ENCODE results near the gene ARL2BP.

Gene ARL2BP

DNA sequence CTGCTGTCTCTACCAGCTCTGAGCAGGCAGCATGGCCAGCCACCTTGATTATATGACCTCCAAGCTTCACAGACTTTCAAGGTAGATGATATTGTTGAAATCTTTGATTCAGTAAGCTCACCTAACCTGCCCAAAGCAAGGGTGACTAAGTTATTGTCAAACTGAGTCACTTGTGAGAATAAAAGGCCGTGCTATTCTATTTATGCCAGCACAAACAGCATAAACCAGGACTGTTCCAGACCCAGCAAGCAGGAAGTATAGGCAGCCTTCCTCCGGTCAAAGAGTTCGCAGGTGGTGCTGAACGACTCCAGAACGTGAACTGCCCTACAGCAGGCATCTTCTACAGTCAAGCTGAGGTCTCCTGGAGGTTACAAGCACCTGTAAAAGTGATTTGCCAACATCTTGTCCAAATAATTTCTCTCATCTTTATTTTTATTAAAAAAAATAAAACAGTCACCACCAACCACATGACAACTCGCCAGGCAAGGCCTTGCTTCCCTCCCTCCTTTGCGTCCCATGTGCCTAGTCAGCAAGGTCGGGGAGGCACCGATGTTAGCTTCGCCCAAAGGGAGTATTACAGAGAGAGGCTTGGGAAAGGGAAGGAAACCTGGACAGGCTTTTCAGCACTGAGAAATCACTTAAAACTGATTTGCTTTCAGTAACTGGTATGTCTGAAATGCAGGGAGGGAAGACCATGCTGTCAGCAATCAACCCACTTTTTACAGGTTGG, 10.8 kb downstream of the ARL2BP start:
- DNase-seq (ENCODE audit: low spot score): peak; percentile 47
- ChIA-PET POLR2A (ENCODE audit: low non-redundant PET) (interaction anchor here (0.5 to 0.8 kb wide), 2 partner anchors 27 to 34 kb away, joined by 3 read pairs; no protein-coding TSS in a partner anchor), CTCF (interaction anchor here (0.6 kb wide), 1 partner anchor 1264 kb away, joined by 3 read pairs; no protein-coding TSS in a partner anchor)
- H3K27ac ChIP-seq: peak overlapping the region; percentile 98
- TF ChIP-seq, protein P1, sequence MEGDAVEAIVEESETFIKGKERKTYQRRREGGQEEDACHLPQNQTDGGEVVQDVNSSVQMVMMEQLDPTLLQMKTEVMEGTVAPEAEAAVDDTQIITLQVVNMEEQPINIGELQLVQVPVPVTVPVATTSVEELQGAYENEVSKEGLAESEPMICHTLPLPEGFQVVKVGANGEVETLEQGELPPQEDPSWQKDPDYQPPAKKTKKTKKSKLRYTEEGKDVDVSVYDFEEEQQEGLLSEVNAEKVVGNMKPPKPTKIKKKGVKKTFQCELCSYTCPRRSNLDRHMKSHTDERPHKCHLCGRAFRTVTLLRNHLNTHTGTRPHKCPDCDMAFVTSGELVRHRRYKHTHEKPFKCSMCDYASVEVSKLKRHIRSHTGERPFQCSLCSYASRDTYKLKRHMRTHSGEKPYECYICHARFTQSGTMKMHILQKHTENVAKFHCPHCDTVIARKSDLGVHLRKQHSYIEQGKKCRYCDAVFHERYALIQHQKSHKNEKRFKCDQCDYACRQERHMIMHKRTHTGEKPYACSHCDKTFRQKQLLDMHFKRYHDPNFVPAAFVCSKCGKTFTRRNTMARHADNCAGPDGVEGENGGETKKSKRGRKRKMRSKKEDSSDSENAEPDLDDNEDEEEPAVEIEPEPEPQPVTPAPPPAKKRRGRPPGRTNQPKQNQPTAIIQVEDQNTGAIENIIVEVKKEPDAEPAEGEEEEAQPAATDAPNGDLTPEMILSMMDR (conservative IDR thresholded peaks at IDR 0.05; ENCODE audit: low read depth): no peak

DNA sequence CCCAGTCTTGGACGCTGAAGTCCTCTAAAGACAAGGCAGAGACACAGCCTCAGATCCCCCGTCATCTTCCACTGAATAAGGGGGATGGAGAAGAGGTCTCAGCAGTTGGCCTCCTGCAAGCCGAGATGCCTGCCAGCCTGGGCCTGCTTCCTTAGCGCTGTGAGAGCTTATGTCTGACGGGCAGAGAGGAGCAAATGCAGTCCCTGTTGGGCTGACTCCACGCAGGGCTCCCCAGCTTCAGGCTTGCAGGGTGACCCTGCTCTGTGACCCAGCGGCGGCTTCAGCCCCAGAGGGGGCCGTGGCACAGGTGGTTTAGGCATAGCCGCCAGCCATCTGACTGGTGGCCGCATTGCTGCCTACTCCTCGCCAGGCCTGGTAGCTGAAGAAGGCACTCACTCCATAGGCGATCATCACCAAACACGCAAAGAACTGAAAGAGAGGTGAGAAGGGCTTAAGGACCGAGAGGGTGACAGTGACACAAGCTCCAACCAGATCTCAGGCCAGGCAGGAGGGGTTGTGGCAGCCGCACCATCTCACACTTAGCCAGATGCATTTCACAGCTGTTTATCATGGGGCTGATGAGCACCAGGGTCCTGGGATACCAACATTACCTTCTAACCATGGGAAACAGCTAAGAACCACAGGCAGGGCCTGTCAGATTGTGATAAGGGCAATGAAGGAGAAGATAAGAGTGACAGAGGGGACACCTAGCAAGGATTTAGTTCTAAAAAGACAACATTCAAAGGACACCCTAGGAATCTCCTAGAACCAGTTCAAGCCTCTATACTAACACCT, 11.7 kb downstream of the ARL2BP start:
- no peak for DNase-seq (ENCODE audit: low spot score)
- TF ChIP-seq, protein P1 (conservative IDR thresholded peaks at IDR 0.05; ENCODE audit: low read depth): no peak
- H3K27ac ChIP-seq: peak overlapping the region; percentile 98
- POLR2A ChIA-PET (ENCODE audit: low non-redundant PET): no interaction called here
- CTCF ChIA-PET: interaction anchor here (0.6 kb wide), 1 partner anchor 1263 kb away, joined by 3 read pairs; no protein-coding TSS in a partner anchor

DNA sequence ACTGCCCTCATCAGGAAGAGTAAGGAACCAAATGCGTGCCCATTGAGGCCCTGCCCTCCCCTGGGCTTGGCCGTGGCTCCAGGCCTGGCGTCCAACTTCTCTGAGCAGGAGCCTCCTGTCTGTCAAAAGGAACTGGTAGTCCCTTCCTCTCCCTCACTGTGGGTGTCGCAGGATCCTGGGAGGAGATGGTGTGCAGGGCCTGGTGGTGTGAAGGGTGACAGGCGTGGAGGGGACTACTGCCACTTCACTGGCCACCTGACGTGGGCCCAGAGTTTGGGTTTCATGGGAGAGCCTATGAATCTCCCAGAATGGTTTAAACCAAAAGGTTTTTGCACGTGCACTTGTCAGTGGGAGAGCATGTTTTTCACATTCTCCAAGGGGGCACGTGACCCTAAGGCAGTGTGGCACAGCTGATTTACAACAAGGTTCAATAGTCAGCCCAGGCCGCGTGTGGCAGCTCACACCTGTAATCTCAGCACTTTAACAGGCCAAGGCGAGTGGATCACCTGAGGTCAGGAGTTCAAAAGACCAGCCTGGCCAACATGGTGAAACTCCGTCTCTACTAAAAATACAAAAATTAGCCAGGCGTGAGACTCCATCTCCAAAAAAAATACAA, 12.5 kb downstream of the ARL2BP start:
- TF ChIP-seq, protein P1 (conservative IDR thresholded peaks at IDR 0.05; ENCODE audit: low read depth): no peak
- peak overlapping the region; percentile 98 for H3K27ac ChIP-seq
- ChIA-PET CTCF (no interaction called here), POLR2A (ENCODE audit: low non-redundant PET) (no interaction called here)
- no peak for DNase-seq (ENCODE audit: low spot score)

DNA sequence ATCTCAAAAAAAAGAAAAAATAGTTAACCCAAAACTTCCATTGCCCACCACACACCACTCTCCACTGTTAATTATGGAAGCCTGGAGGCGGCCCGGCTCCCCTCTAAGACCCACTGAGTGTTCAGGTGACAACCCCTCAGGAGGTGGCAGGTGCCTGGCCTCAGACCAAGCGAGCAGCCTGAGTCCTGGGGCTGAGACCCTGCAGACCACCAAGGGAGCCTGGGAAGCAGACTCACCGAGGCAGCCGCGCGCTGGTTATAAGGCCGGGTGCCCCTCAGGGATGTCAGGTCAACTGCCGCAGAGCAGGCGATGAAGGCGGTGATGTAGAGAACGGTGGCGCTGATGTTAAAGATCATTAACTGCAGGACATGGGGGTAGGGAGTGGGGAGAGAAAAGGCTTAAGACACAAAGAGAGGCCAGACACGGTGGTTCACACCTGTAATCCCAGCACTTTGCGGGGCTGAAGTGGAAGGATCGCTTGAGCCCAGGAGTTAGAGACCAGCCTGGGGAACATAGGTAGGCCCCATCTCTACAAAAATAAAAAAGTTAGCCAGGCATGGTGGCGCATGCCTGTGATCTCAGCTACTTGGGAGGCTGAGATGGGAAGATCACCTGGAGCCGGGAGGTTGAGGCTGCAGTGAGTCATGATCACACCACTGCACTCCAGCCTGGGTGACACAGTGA, 13.3 kb downstream of the ARL2BP start:
- ChIA-PET POLR2A (ENCODE audit: low non-redundant PET) (no interaction called here), CTCF (no interaction called here)
- no peak for DNase-seq (ENCODE audit: low spot score)
- TF ChIP-seq, protein P1 (conservative IDR thresholded peaks at IDR 0.05; ENCODE audit: low read depth): no peak
- H3K27ac ChIP-seq: peak overlapping the region; percentile 98

DNA sequence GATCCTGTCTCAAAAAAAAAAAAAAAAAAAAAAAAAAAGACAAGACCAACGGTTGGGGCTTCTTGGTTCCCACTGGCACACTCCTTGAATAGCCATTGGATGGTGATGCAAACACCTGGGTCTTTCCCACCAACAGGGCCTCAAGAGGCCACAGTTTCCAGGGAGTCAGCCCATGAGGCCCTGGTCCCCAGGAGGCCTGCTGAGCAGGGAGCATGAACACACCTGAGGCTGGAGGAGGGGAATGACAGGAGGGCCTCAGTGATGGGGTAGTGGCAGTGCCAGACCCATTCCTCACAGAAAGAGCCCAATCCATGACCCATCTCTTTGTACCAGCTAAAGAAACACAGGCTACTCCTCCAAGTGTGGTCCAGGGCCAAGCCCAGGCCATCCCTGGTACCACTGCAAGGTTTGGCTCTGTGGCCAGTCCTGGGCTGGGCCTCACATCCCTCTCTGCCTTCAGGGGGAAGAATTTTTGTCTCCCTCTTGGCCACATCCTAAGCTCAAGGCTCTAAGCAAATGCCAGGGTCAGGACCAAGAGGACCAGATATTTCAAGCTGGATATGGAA, 13.9 kb downstream of the ARL2BP start:
- POLR2A ChIA-PET (ENCODE audit: low non-redundant PET): no interaction called here
- DNase-seq (ENCODE audit: low spot score): no peak
- peak overlapping the region; percentile 98 for H3K27ac ChIP-seq
- CTCF ChIA-PET: no interaction called here
- TF ChIP-seq, protein P1 (conservative IDR thresholded peaks at IDR 0.05; ENCODE audit: low read depth): no peak

Data from RWPE1 (cell line).